HG03025 (cell line): Measurements from ENCODE around the gene CDH23.

Source experiments
- ATAC-seq: cut with Tn5 transposase; IDR thresholded peaks from one replicate; pipeline ENCODE4 v1.9.1; 2021; ENCODE audit warnings: mild to moderate bottlenecking, moderate library complexity; ENCODE audit not compliant: unreplicated experiment, low FRiP score

CDH23 gene

DNA sequence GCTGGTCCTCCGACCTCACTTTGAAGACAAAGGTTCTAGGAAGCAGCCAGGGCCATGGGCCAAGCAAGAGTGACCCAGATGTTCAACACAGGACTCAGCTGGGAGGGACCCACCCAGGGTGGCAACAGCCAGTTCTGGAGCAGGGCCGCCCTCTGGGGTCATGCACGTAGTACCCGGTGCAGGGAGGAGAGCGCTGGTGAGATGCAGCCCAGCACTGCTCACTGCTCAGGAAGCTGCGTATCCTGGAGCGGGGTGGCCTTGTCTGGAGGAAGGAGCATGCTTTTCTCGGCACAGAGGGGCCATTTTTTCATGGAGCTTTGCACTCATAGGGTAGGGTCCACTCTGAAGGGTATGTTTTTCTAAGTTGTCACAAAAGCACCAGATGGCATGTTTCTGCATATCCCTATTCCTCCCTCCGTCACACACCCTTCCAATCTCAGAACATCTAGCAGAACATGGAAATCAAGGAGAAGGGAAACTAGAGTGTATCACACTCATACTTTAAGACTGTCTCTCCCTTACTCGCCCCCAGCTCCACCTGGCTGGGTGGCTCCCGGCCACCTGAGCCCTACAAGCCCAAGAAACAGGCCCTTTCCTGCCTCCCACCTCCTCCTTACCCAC is 132.6 kb downstream of the CDH23 start:
- ATAC-seq = no peak

GRCh38 chr10:71530781-71531180 is 134.1 kb downstream of the CDH23 start:
- ATAC-seq = no peak

DNA sequence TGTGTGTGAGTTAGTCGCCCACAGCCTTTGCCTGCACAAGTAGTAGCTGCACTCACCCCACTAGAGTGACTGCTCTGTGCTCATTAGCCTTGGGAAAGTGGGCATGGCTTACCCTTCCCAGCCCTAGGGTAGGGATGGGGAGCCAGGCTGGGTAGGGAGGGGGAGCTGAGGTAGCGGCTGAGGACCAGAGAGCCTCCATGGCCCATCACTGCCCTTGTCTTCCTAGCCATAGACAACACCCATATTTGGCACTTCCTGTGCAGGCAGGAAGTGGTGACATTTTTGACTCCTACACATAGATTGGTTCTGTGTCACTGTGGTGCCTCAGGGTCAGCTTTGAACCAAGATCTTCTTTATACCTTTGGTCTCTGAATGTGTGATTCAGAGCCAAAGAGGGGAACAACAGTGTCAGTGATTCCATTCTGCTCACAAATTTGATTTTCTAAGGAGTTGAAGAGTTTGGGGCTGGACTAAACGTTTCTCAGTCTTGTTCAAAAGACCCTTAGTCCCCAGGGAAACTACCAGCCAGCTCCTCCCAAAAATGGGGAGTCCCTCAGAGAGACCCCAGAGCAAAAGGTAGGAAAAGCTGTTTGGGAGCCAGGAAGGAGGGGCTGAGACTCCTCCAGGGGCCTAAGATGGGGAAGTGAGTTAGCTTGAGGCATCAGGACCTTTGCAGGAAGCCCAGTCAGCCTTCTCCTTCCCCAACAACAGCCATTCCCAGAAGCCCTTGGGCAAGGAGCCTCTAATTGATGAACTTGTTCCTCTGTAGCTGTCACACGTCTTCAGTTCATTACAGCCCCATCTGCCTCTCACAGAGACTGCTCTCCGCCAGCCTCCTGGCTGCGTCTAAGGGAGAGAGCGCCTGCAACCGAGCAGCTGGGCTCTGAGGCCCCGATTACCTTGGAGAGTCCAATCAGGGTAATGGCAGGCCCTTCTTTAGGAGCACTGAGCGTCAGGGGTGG is 135.0 kb downstream of the CDH23 start:
- no peak for ATAC-seq

GRCh38 chr10:71532878-71533277 is 136.2 kb downstream of the CDH23 start:
- no peak for ATAC-seq

- no peak for ATAC-seq
These were observed 137.2 kb downstream of the CDH23 start for GRCh38 chr10:71533936-71534335.

DNA sequence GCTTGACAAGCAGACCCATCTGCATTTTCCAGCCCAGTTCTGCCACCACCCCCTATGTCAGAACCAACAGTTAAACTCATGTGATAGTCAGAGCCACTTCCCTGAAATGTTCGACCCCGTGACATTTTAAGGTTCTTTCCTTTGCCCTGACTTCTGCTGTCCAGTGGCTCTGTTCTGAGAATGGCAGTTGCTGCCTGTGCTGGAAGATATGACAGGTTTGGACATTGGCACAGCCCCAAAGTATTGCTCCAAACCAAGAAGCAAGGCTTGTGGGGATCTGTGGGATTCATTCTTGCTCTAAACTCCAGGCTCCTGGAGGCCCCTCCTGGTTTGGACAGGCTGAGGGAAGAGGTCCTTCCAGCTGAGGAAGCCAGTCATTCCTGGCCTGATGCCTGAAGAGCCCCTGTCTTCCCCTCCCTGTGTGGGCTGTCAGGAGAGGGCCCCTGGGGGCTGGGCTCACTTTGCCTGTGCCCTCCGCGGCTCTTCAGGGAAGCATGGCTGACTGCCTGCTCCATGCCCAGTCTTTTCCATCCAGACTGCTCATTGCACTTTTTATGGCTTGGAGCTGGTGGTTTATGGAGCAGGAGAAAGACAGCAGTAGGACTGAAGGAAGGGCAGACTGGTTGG is 138.0 kb downstream of the CDH23 start:
- no peak for ATAC-seq

DNA sequence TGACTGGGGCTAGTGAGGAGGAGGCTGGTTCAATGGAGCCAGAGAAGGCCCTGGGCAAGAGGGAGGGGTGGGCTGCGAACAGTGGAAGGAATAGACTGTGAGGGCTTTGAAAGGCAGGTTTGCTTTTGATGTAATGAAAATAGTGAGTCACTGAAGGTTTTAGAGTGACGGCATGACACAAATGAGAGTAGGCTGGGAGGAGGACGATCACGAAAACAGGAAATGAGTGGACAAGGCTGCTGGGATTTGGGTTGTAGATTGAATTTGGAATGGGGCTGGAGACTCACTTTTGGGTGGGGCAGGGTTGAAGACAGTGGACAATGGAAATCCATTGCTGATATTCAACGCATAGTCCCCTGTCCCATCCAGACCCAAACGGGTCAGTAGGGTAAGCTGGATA is 139.6 kb downstream of the CDH23 start:
- no peak for ATAC-seq

DNA sequence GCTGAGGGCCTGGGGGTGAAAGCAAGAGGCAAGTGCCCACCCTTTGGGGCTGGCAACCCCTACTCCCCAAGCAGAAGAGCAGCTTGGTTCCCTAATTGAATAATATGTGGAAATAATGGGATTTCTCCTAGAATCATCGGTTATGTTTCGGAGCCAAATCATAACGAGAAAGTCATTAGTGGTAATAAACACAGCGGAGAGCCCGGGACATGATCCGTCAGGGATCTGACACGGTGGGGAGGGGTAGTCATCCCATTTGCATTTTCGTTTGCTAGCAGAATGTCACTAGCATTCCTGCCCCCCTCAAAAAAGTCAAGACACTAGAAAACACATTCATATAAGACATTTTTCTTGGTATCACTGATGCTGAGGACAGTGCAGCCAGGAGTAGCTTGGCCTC is 140.4 kb downstream of the CDH23 start:
- no peak for ATAC-seq

GRCh38 chr10:71537681-71538080 is 141.0 kb downstream of the CDH23 start:
- no peak for ATAC-seq

DNA sequence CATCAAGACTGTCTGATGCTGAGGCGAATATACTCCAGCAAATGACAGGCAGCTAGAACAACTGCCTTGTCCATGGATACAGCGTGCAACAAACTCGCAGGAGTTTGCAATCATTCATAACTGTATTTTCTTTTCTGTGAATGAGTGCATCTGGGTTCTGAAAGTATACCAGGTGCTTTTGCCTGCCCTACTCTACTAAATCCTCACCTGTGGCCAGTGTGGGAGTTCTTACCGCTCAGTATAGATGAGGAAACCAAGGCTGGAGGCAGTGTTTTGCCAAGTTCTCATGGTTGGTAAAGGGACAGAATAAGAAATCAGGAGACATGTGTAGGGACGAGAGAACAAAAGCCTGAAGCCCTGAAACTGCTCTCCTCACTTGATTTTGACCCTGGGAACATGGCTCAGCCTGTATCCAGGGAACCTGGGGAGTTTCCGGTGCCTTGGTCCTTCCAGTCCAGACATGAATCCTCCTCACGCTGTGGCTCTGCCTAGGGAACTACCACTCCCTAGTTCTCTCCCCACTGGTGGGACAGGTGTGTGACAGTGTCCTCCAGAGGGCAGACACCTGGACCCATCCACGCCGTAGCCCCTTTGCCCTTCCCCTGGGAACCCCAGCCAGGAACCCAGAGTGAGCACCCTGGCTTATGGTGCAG is 142.0 kb downstream of the CDH23 start:
- no peak for ATAC-seq

DNA sequence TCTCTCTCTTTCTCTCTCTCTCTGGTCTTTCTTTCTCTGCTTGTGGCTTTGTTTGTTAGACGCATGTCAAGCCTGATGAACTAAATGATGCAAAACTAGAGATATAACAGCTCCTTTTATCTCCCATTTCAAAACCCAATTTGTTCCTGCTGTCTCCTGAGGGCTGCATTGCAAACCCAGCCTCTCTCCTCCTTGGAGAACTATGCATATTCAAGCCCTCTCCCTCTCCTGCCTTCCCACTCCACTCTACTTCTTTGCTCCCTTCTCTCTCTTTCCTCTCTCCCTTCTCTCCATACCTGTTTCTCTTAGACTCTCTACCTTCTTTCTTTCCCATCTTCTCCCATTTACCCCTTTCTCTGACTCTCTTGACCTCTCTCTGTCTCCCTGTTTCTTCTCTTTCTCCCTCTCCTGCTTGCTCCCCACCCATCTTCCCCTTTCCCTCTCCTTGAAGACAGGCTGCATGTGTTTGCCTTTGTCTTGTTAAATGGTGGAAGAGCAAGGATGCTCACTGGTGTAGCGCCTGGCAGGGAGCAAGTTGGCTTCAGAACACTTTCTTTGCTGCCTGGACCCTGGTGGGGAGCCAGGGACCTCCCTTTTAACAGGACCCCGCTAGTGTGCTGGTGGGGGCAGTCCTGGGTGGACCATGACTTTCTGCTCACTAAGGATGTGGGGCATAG is 142.9 kb downstream of the CDH23 start:
- ATAC-seq = no peak

DNA sequence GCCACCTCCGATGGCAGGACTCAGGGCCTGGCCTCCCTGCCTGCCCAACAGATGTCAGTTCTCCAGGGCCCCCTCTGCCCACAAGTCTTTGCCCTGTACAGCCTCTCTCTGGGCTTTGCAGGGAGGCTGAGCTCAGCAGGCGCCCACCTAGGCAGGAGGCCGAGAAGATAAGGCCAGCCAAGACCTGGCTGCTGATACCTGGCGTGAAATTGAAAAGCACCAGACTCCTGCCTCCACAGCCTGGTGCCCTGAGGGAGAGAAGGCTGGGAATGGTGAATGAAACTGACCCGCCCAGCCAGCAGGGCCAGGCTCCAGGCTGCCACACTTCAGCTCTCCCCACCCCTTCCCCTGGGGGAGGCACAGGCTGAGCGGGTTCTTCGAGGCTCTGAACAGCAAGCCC is 145.8 kb downstream of the CDH23 start:
- ATAC-seq = no peak

DNA sequence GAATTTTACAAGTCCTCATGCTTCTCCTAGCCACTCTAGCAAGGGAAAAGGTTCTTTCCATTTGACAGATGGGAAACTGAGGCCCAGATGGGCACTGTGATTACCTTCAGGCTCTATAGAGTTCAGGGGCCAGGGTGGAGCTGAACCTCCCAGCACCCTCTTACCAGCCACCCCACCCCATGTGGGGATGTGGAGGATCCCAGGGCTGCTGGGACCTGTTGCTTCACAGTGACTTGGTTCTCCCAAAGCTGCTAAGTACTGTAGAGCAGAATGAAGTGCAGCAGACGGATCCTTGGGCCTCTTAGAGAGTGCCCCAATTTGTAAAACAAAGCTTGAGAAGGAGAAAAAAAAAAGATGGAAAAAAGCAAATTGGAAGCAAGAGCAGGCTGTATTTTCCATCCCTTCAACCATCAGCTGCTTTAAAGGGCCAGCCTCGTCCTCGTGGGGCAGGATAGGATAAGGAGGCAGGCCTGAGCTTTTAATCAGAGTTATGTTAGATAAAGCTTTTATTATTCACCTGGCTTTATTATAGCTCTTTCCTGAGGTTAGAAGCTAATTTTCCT is 147.0 kb downstream of the CDH23 start:
- ATAC-seq = no peak

DNA sequence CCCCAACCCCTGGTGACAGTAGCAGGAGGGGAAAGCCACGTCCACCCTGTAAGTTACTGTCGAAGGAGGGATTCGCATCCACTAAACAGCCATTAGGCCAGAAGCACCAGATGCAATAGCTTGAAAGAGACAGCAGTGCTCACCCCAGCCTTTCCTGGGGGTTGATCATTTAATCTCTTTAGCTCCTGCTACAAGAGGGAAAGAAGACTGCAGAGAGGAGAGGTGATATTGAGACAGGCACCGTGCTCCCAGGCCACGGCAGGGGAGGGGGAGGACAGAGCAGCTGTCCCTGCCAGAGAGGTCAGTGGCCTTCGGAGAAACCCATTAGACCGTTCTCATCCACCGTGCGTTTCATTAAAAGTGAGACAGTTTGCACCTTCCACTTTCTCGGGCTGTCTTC is 148.3 kb downstream of the CDH23 start:
- no peak for ATAC-seq

DNA sequence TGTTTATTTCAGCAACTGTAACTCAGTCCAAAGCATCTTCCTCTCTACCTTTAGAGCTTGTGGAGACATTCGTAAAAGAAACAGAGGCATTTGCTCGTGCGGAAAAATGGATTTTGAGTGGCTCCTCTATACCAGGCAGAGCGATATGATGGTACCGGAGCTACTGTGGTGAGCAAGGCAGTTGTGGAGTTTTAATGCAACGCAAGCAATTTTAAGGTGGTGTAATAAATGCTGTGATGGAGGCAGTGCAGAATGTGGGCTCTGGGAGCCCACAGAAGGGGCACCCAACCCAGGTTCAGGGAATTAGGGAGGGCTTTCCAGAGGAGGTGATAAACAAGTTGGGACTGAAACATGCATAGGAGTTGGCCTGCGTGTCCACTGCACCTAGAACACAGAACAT is 149.5 kb downstream of the CDH23 start:
- no peak for ATAC-seq

- no peak for ATAC-seq
These were observed 150.6 kb downstream of the CDH23 start for GRCh38 chr10:71547312-71547711.

- ATAC-seq = no peak
These were observed 151.4 kb downstream of the CDH23 start for GRCh38 chr10:71547876-71548846.

- no peak for ATAC-seq
These were observed 153.2 kb downstream of the CDH23 start for GRCh38 chr10:71549766-71550533.
